Epithelial cell of prostate (primary cell): ENCODE results near the gene TNNT3.

Experiments
- DNase-seq: peaks from one replicate; pipeline ENCODE4 v3.0.0-alpha.2; 2011; ENCODE audit warnings: low read depth, low spot score
- H3K27ac ChIP-seq: fragments of 450-650 bp; 2 replicates; pipeline ENCODE4 v1.5.1; 2017; ENCODE audit warnings: mild to moderate bottlenecking

TNNT3 gene

DNA sequence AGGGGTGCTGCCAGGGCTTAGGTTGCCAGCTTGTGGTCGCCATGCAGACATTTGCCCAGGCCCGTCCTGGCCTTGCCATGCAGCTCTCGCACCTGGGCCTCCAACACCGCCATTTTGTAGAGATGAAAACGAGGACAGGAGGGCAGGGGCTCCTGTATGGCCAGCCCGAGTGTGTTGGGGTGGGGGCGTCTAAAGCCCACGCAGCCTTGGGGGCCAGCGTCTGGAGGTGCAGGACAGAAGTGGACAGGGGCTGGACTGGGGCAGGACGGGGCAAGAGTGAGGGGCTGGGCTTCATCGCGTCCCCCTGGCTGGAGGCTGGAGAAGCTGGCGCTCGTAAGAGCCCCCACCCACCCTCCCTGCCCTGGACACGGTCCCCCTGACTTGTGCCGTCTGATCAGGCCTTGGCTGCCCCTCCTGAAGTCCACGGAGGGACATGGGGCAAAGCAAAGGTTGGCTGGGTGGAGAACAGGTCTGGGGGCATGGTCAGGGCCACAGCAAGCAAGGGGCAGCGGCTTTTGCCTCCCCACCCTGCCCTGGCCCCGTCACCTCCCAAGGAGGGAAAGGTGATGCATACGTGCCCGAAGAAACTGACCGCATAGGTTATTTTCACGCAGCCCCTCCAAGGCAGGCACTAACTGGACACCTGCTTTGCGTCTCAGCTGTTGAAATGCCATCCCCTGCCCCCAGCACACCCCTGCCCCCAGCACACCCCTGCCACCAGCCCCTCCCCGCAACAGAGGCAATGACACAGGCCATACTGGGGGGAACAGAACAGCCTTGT lies 815 bp downstream of the TNNT3 start:
- no peak for DNase-seq
- no peak overlapping the region for H3K27ac ChIP-seq

DNA sequence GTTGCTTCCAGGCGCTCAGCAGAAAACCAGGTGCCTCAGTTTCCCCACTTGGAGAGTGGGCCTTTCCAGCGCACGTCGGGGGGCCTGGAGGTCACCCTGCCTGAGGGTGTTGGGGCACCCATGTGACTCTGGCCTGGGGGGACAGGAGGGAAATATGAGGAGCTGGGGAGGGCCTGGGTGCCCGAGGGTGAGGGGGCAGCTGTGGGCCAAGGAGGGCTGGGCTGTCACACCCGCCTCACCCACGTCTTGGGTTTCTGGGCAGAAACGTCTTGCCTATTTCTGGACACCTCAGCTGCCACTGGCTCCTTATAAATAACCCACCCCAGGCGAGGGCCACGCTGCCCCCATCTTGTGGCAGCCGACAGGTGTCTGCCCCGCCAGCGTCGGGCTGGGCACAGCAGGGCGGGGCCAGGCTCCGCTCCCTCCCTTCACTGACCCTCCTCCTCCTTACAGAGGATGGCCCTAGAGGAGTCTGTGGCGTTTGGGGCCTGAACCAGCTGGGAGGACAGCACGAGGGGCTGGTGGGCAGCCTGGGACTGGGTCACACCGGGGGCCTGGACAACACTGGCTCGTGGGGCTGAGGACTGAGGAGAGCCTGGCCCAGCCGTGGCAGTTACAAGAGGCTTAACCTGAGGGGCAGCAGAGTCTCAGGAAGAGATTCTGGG lies 1.5 kb downstream of the TNNT3 start:
- DNase-seq = no peak
- no peak overlapping the region for H3K27ac ChIP-seq

DNA sequence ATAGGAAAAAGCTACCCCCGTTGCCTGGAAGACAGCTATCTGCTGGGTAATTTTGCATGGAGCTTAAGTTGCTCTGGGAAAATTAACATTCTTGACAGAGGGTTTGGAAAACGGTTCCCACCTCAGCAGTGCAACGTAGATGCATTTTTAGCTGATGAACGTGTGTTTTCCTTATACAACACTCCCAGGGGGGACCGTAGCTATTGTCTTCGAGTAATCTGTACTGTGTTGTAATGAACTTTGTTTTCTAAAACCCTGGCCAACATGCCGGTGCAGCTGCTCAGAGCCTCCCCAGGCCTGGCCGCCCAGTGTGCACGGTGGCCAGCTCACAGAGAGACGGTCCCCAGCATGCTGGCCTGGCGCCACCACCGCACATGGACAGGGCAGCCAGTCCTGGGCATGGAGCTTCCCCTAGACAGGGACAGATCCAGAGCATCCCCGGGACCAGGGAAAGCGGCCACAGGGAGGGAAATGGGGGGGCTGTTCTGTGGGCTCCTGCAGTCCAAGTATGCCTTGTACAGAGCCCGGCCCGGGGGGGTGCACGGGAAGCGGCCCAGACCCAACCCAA lies 2.2 kb downstream of the TNNT3 start:
- no peak overlapping the region for H3K27ac ChIP-seq
- DNase-seq = no peak

DNA sequence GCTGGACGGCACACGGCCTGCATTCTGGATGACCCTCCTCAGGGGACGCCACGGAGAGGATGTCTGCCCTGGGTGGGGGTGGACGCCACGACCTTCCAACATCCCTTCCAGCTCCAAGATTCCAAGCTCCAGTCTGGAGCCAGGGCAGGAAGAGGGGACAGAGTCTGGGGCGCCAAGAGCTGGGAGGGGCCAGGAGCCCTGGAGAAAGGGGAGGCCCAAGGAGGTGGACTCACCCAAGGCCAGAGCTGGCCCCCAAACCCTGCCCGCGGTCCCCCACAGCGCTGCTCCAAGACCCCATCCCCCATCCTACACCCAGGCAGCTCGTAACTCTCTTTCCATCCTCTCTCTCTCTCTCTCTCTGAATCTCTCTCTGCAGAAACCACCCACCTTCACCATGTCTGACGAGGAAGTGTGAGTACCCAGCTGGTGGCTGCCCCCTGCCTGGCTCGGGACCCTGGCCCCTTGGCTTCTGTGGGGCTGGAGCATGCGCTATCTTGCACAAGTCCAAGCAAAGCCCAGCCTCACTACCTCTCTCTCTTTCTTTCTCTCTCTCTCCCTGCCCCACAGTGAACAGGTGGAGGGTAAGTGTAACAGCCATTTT lies 3.1 kb downstream of the TNNT3 start:
- H3K27ac ChIP-seq = no peak overlapping the region
- DNase-seq = no peak

DNA sequence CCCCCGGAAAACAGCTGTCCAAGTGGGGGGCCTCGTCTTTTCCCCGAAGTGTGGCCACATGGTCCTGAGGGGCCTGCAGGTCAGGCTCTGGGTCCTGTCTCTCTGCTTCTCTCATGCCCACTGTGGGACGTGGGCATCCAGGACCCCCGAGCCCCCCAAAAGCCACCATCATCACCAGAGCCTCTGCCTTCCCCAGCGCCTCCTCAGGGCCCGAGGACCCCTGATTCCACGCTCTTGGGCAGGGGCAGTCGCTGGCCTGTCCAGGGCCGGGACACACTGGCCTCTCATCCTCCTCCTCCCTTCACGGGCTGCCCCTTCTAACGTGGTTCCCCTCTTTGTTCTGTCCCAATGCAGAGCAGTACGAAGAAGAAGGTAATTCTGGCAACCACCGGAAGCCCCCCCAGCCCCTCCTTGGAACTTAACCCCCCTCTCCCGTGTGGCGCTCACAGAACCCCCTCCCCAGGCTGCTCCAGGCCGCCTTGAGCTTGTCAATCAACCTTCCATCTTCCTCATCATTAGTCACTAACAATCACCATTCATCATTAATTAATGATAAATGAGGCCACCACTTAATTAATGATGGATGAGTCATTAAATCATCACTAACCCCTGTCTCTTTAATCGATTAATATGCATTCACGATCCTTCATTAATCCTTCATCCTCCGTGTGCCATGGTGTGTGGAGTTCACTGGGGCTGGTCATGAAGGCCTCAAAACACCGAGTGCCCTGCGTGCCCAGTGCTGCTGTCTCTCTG lies 3.9 kb downstream of the TNNT3 start:
- H3K27ac ChIP-seq = no peak overlapping the region
- no peak for DNase-seq

DNA sequence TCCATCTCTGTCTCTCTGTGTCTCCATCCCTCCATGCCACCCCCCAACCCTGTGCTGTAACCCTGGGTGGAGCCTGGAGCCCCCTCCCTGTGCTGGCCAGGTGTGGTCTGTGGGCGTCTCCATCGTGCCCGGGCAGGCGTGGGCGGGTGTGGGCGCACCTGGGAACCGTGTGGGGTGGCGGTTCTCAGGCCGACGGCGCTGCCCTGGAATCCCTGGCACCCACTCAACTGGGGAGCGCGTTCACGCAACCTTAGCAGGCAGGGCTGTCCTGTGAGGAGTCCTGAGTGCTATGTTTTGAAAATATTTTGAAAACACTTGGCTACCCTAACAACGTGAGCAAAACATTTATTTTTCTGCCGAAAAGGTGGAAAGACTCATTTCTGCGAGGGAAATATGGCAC lies 4.7 kb downstream of the TNNT3 start:
- no peak for DNase-seq
- no peak overlapping the region for H3K27ac ChIP-seq

DNA sequence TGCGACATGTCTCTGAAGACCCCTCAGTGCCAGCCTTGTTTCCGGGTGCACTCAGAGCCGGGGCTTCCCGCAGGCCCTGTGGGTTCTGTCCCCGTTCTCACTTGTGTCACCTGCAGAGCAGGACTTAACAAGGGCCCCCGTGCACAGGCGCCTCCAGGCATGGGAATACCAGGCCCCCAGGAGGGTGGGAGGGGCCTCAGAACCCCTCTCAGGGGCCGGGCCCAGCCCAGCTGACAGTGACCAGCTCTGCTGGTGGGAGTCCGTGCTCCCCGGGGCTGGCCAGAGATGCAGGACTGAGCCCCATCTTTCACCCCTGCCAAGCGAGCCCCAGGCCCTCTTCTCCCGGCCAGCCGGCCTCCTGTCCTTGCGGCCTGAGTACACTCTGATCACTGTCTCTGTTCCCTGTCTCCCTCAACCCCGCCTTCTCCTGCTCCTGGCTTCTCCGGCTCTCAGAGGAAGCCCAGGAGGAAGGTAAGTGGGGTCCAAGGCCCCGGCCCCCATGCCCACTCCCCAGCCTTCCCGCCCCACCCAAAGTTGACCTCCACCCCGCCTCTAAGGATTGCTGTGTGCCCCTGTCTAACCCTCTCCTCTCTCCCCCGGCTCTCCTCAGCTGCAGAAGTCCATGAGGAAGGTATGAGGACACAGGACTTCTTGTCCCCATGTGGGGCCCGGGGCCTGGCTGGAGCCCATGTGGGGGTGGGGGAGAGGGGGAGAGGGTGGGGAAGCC lies 5.3 kb downstream of the TNNT3 start:
- no peak for DNase-seq

DNA sequence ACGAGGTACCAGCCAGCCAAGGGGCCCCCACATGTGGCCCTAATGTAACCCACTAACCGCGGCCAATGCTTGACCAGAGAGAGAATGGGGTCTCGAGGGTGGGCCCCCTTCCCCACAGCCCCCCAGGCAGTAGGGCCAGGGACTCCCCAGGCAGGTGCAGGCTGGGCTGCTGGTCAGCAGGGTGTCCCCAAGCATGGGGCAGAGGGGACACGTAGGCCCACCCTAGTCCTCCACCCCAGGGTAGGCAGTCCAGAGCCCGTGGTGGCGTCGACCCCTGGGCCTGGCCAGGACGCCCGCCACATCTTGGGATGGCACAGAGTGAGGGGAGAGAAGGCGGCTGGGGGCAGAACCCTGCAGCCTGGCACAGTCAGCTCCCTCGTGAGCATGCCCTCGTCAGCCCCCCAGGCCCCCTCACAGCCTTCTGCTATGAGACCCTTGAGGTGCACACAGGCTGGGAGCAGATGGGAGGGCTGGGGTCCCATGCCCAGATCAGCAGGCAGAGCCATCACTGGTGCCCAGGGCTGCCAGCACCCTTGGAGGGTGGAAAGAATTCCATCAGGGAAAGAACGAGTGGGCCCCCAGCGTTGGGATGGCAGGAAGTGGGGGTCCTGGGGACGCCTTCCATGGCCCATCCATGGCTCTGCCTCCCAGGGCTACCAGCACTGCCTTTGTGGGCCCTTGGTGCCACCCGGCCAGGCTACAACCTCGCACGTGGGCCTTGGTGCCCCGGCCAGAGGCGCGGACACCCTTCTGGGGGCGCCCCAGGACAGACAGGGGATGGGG lies 6.1 kb downstream of the TNNT3 start:
- no peak for DNase-seq
- H3K27ac ChIP-seq = no peak overlapping the region

More for the DNA sequence above, 5.3 kb downstream of the TNNT3 start:
- no peak overlapping the region for H3K27ac ChIP-seq

DNA sequence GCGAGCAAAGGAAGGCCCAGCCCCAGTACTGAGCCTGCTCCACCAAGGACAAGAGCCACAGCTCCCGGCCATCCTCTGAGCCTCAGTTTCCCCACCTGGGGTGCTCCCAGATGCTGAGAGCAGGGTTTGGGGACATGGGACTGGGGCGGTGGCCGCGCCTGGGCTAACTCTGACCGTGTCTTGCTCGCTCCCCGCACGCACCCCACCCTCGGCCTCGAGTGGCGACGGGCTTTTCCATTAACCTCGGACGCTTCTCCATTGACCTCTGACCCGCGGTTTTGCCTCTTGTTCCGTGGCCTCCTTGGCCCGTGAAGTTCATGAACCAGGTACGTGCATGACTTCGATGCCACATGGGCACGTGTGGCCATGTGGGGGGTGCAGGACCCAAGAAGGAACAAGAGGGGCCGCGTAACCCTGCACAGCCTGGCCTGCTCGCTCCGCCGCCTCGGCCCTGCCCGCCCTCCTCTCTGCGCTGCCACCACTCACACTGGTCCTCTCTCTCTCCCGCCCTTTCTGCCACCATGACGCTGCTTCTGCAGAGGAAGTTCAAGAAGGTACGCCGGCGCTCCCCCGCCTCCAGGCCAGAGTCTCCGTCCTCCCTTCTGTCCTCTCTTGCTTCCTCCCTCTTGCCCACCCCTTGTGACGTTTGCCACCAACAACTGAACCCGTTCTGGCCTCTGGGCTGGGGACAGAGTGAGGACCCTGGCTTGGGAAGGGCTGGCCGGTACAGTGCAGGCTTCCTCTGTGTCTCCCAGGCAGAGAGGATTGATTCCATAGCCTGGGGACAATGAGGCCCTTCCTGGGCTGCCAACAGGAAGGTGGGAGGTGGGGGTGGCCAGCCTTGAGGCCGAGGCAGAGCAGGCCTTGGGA lies 6.9 kb downstream of the TNNT3 start:
- H3K27ac ChIP-seq = no peak overlapping the region
- DNase-seq = no peak

DNA sequence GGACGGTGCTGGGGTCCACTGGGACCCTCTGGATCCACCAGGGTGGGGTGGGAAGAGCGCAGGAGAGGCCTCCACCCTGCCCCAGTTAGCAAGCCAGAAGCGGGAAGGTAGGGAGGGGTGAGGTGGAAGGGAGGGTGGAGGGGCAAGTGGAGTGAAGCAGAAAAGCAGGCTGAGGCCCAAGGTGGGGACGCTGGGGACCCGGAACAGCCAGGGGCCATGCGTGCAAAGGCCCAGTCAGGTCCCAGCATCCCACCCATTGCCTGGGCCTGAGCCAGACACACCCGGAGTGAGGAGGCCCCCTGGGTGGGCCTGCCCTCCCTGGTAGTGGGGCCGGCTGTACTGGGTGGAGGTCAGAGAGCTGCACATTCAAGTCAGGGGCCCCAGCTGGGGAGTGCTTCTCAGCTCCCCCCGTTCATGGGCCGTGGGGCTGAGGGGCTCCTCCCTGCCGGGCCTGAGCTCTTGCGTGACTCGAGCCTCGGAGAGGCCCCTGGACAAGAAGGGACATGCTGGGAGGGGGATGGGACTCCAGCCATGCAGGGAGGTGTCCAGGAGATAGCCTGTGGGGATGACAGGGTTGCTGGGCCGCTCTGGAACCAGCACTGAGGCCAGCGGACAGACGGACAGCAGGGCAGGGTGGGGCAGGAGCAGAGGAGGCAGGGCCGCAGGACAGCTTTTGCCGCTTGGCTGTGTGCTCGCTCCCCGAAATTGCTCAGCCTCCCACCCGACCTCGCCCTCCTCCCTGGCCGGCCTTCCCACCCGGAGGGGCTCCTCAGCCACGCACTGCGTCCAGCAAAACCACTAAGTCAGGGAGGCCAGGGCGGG lies 7.7 kb downstream of the TNNT3 start:
- no peak for DNase-seq
- H3K27ac ChIP-seq = no peak overlapping the region

DNA sequence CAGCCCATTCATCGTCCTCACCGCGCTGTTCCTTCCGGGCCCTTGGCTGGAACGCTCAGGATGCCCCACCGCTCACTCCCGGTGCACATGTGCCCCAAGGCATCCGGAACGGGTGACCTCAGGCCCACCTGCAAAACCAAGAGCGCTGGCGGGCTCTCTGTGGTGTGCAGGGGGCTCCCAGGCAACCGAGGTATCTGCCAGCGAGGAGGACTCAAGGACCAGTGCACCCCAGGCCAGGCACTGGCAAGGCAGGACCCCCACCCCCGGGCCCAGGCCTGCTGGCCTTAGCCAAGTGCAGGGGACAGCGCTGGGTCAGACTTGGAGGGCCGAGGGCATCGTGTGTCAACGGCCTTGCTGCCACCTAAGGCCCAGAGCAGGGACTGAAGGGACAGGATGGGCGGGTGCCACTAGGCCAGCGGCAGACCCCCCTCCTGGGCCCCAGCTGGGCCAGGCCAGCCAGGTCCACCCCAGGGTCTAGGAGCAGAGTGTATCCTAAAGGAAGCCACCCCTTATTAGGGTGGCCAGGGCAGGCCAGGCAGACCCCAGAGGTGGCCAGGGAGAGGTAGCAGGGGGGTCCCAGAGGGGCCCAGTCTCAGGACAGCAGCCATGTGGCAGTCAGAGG lies 8.5 kb downstream of the TNNT3 start:
- no peak overlapping the region for H3K27ac ChIP-seq
- no peak for DNase-seq

DNA sequence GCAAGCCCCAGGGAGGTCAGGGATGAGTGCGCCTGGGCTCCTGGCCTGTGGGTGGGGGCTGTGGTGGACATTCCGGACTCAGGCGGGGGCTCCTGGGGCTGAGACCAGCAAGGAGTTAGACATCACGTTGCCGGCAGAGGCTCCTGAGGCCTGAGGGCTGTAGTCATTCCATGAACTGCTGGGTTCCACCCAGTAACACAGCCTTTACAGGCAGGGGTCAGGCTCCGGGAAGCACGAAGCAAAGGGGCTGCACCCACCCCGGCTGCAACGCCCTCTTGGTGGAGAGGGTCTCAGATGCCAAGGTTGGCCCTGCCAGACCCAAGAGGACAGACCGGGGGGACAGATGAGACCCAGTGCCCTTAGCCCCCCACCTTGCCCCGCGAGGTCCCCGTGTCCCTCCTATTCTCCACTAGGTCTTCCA lies 9.0 kb downstream of the TNNT3 start:
- no peak for DNase-seq
- no peak overlapping the region for H3K27ac ChIP-seq

DNA sequence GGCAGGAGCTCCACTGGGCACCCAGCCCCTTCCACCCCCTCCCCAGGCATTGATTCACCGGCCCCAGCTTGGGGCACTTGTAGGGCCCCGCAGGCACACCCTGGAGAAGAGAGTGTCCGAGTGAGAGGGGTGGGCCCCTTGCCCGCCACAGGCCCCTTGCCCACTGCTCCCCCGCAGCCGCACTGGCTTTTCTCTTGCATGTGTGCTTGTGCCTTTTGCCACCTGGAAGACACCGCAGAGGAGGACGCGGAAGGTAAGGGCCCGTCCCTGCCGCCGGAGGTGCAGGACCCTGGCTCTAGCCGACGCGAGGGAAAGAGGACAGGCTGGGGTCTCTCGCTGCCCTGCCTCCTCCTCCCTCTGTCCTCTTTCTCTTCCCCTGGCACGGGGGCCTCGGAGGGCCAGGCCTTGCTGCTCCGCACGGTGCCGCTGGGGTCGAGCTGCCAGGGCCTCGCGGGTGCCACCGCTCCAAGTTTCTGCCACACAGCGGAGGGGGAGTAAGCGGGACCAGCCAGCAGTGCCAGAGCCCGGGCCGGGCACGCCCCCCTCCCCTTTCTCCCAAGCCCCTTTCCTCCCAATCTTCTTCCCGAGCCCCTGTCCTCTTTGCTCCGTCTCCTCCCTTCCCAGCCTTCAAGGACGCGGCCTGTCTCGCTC lies 9.5 kb downstream of the TNNT3 start:
- no peak overlapping the region for H3K27ac ChIP-seq
- no peak for DNase-seq

DNA sequence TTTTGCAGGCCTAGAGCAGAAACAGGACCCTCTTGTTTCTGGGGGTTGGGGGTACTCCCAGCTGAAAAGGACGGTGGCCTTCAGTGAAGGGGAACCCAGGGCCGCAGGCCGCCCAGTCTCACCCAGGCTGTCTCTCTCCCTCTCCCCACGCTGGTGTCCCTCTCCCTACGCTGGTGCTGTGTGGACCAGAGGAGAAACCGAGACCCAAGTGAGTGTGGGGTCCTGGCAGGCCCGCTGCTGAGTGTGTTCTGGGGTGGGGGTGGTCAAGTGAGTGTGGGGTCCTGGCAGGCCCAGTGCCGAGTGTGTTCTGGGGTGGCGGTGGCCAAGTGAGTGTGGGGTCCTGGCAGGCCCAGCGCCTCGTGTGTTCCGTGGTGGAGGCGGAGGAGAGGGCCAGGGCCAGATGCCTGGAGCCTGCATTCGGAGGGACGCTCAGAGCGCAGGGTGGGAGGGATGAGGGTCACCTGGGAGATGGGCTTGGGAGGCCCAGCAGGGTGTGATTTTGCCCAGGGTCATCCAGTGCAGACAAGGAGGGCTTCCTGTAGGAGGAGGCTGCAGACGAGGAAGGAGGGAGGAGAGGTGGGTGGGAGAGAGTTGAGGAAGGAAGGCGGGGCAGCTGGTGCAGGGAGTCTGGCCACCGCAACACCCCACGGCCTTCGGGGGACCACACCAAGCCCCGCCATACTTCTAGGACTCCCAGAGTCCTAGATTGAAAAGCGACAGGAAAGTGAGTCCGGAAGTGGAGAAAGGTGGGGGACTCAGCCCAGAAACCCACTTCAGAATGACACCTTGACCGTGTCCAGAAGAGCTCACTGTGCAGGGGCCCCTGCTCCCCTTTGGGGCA lies 10.3 kb downstream of the TNNT3 start:
- no peak overlapping the region for H3K27ac ChIP-seq
- no peak for DNase-seq

DNA sequence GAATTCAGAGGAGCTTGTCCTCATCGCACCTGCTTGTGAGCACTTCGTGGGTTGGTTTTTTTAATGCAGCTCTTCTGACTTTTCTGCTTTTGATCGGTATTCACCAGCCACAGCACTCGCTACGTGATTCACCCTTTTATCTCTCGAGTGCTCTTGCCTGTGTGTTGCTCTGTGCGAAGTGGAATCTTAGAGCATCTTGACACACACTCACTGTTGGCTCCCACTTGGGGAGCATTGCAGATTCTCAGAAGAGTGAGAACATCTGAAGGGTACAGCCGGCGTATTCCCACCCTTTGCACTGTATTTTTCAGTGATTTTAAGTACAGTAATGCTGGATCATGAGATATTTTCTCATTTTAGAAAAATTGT lies 10.9 kb downstream of the TNNT3 start:
- no peak overlapping the region for H3K27ac ChIP-seq
- no peak for DNase-seq
